ENCODE data around the gene ABCC4. TPM values are rescaled to one million over a fixed set of nuclear protein-coding genes. Genes with fewer than 3 reads are reported as not detected.

The ABCC4 gene
- total RNA-seq, 4 donors from 2014 or later = 15.8 to 26.0 (median 23.8) TPM

- H3K27ac ChIP-seq = no peak overlapping the region
- DNase-seq = no peak
- no peak overlapping the region for H3K4me3 ChIP-seq
- no peaks in the 10 kb centered on the region for H3K36me3 ChIP-seq
- peaks cover 0 to 21% (median 2%) of the 10 kb centered on the region in 4 donors for H3K4me1 ChIP-seq
- no peaks in the 10 kb centered on the region for H3K27me3 ChIP-seq
- WGBS, 2 donors (ENCODE audit: low coverage in 1 of 2) = 60 to 65% methylated on average over 2 of the region's 2 CpGs
- intact Hi-C loops (cut with DNase I; ENCODE audit: low total_unique reads) (no loop called here), in situ Hi-C loops (cut with MboI; ENCODE audit: low pct_ligation_motif_present in 1 of 4, low pct_unique_long_range_greater_than_20kb in 1 of 4, low sequenced_read_pairs in 3 of 4) (loop anchor here in 1 of 4 donors (25.0 kb wide), 1 partner anchor 463 kb away; no protein-coding TSS in a partner anchor)
- no peaks in the 10 kb centered on the region for H3K9me3 ChIP-seq
- TF ChIP-seq EP300 (IDR thresholded peaks at IDR 0.05; ENCODE audit: low read depth) = no peak
These were observed 150.7 kb downstream of the ABCC4 start for GRCh38 chr13:95150555-95150954.

GRCh38 chr13:95146486-95146885 is 154.8 kb downstream of the ABCC4 start:
- intact Hi-C loops (cut with DNase I; ENCODE audit: low total_unique reads) (no loop called here), in situ Hi-C loops (cut with MboI; ENCODE audit: low pct_ligation_motif_present in 1 of 4, low pct_unique_long_range_greater_than_20kb in 1 of 4, low sequenced_read_pairs in 3 of 4) (loop anchor here in 1 of 4 donors (25.0 kb wide), 1 partner anchor 459 kb away; no protein-coding TSS in a partner anchor)
- Histone ChIP-seq H3K27ac (no peak overlapping the region), H3K4me3 (no peak overlapping the region), H3K9me3 (no peaks in the 10 kb centered on the region), H3K27me3 (no peaks in the 10 kb centered on the region), H3K36me3 (no peaks in the 10 kb centered on the region), H3K4me1 (peaks cover 0 to 9% (median 0%) of the 10 kb centered on the region in 4 donors)
- TF ChIP-seq POLR2AphosphoS5 (IDR thresholded peaks at IDR 0.05) = no peak
- no peak for TF ChIP-seq EP300 (IDR thresholded peaks at IDR 0.05; ENCODE audit: low read depth)
- TF ChIP-seq POLR2A (IDR thresholded peaks at IDR 0.05) = no peak
- no peak for TF ChIP-seq CTCF (IDR thresholded peaks at IDR 0.05)
- no peak for DNase-seq
- 28 to 44% methylated on average over 3 of the region's 3 CpGs for WGBS, 2 donors (ENCODE audit: low coverage in 1 of 2)

GRCh38 chr13:95145587-95145986 is 155.7 kb downstream of the ABCC4 start:
- TF ChIP-seq POLR2A (IDR thresholded peaks at IDR 0.05) (no peak), POLR2AphosphoS5 (IDR thresholded peaks at IDR 0.05) (no peak), EP300 (IDR thresholded peaks at IDR 0.05; ENCODE audit: low read depth) (no peak), CTCF (IDR thresholded peaks at IDR 0.05) (no peak)
- no peaks in the 10 kb centered on the region for H3K36me3 ChIP-seq
- 79 to 100% methylated on average over 1 to 3 of the region's 3 CpGs for WGBS, 2 donors (ENCODE audit: low coverage in 1 of 2)
- in situ Hi-C loops (cut with MboI; ENCODE audit: low pct_ligation_motif_present in 1 of 4, low pct_unique_long_range_greater_than_20kb in 1 of 4, low sequenced_read_pairs in 3 of 4) = loop anchor here in 1 of 4 donors (25.0 kb wide), 1 partner anchor 458 kb away; no protein-coding TSS in a partner anchor
- peaks cover 0 to 9% (median 0%) of the 10 kb centered on the region in 4 donors for H3K4me1 ChIP-seq
- no peak overlapping the region for H3K27ac ChIP-seq
- no peaks in the 10 kb centered on the region for H3K27me3 ChIP-seq
- no peaks in the 10 kb centered on the region for H3K9me3 ChIP-seq
- no peak for DNase-seq
- intact Hi-C loops (cut with DNase I; ENCODE audit: low total_unique reads) = no loop called here
- H3K4me3 ChIP-seq = no peak overlapping the region

DNA sequence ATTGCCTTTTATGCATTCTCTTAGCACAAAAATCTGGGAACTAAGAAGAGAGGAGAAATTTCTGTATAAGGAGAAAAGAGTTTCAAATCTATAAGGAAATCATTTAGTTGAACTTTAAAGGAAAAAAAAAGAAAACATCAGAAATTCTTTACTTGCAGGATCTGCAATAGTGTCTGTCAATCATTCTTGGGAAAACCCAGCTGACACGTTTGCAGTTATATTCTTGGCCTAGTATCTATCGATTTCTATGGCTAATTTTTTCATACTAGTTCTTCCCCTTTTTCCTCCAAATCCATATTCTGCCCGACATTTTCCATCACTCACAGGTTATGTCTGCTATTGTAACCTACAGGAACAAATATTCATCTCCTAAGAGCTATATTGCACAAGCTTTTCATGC is 160.7 kb downstream of the ABCC4 start:
- Histone ChIP-seq H3K27ac (no peak overlapping the region), H3K36me3 (no peaks in the 10 kb centered on the region), H3K27me3 (no peaks in the 10 kb centered on the region), H3K4me1 (no peaks in the 10 kb centered on the region), H3K9me3 (no peaks in the 10 kb centered on the region), H3K4me3 (no peak overlapping the region)
- no peak for DNase-seq
- WGBS, 2 donors (ENCODE audit: low coverage in 1 of 2) = 92 to 96% methylated on average over 3 of the region's 3 CpGs
- in situ Hi-C loops (cut with MboI; ENCODE audit: low pct_ligation_motif_present in 1 of 4, low pct_unique_long_range_greater_than_20kb in 1 of 4, low sequenced_read_pairs in 3 of 4) (loop anchor here in 1 of 4 donors (25.0 kb wide), 1 partner anchor 453 kb away; no protein-coding TSS in a partner anchor), intact Hi-C loops (cut with DNase I; ENCODE audit: low total_unique reads) (no loop called here)
- TF ChIP-seq POLR2A (IDR thresholded peaks at IDR 0.05) (no peak), CTCF (IDR thresholded peaks at IDR 0.05) (no peak), EP300 (IDR thresholded peaks at IDR 0.05; ENCODE audit: low read depth) (no peak)

Data from transverse colon (tissue), 4 donors.